Neuronal stem cell (in vitro differentiated cells): ENCODE data around the gene DRD2.

Source experiments
- DNase-seq: peaks from one replicate; pipeline ENCODE4 v3.0.0-alpha.2; 2013; ENCODE audit warnings: low spot score
- H2AFZ ChIP-seq: one replicate; pipeline ENCODE4 v1.6.1; 2013; ENCODE audit warnings: mild to moderate bottlenecking, low read length, inconsistent platforms
- H2AK5ac ChIP-seq: 2 replicates; pipeline ENCODE4 v1.6.1; 2013; ENCODE audit warnings: low read depth, mild to moderate bottlenecking, inconsistent platforms, low read length, moderate library complexity, mixed read lengths
- H2BK120ac ChIP-seq: 2 replicates; pipeline ENCODE4 v1.6.1; 2013; ENCODE audit warnings: low read depth, mild to moderate bottlenecking, inconsistent platforms, low read length, moderate library complexity, mixed read lengths
- H2BK12ac ChIP-seq: one replicate; pipeline ENCODE4 v1.6.1; 2013; ENCODE audit warnings: low read length, inconsistent platforms
- H2BK15ac ChIP-seq: 2 replicates; pipeline ENCODE4 v1.6.1; 2013; ENCODE audit warnings: mild to moderate bottlenecking, low read length, inconsistent platforms, mixed read lengths
- H2BK5ac ChIP-seq: one replicate; pipeline ENCODE4 v1.6.1; 2013; ENCODE audit warnings: inconsistent platforms, mild to moderate bottlenecking, low read length, moderate library complexity
- H3K14ac ChIP-seq: one replicate; pipeline ENCODE4 v1.6.1; 2013; ENCODE audit warnings: low read length, inconsistent platforms
- H3K18ac ChIP-seq: 2 replicates; pipeline ENCODE4 v1.6.1; 2013; ENCODE audit warnings: low read length, inconsistent platforms
- H3K23ac ChIP-seq: 2 replicates; pipeline ENCODE4 v1.6.1; 2013; ENCODE audit warnings: low read depth, mild to moderate bottlenecking, mixed read lengths, low read length, inconsistent platforms; ENCODE audit not compliant: poor library complexity
- H3K27ac ChIP-seq: replicated peaks from 3 replicates; pipeline ENCODE4 v1.5.1; 2013; ENCODE audit warnings: low read length, inconsistent platforms
- H3K27me3 ChIP-seq, 3 experiments: 2 replicates each; pipeline ENCODE4 v1.6.1; 2013; ENCODE audit warnings: low read length in 3 of 3, mild to moderate bottlenecking in 2 of 3, inconsistent platforms in 1 of 3, low read depth in 1 of 3, mixed read lengths in 1 of 3, moderate library complexity in 1 of 3; ENCODE audit not compliant: control insufficient read depth in 3 of 3, insufficient read depth in 3 of 3
- H3K36me3 ChIP-seq, 2 donors: replicated peaks in 1 of 2; 2 replicates each; pipeline ENCODE4 v1.6.1; 2013; ENCODE audit warnings: low read length in 2 of 2; ENCODE audit not compliant: control insufficient read depth in 2 of 2, insufficient read depth in 2 of 2
- H3K4ac ChIP-seq: 2 replicates; pipeline ENCODE4 v1.6.1; 2013; ENCODE audit warnings: inconsistent platforms, mild to moderate bottlenecking, low read length, moderate library complexity
- H3K4me1 ChIP-seq, 2 donors: 1 replicate in 1 of 2; 2 replicates in 1 of 2; pipeline ENCODE4 v1.6.1; 2013; ENCODE audit warnings: low read length in 2 of 2, low read depth in 1 of 2; ENCODE audit not compliant: control insufficient read depth in 2 of 2, insufficient read depth in 1 of 2
- H3K4me2 ChIP-seq: one replicate; pipeline ENCODE4 v1.6.1; 2013; ENCODE audit warnings: mild to moderate bottlenecking, low read length, inconsistent platforms; ENCODE audit not compliant: insufficient read depth, poor library complexity, severe bottlenecking
- H3K4me3 ChIP-seq, 2 donors: 2 replicates each; pipeline ENCODE4 v1.5.1; 2013; ENCODE audit warnings: low read length in 2 of 2, mild to moderate bottlenecking in 2 of 2, inconsistent platforms in 1 of 2, moderate library complexity in 1 of 2
- H3K79me1 ChIP-seq: one replicate; pipeline ENCODE4 v1.6.1; 2013; ENCODE audit warnings: low read depth, mild to moderate bottlenecking, inconsistent platforms, low read length, moderate library complexity
- H3K9ac ChIP-seq: one replicate; pipeline ENCODE4 v1.6.1; 2013; ENCODE audit warnings: mild to moderate bottlenecking, low read depth, low read length, inconsistent platforms; ENCODE audit not compliant: poor library complexity
- H3K9me3 ChIP-seq, 2 donors: replicated peaks in 1 of 2; 2 replicates each; pipeline versions ENCODE3 to v1.6.1; 2013; ENCODE audit warnings: low read length in 2 of 2, mild to moderate bottlenecking in 2 of 2, inconsistent platforms in 1 of 2, low read depth in 1 of 2, mixed read lengths in 1 of 2, moderate library complexity in 1 of 2; ENCODE audit not compliant: control insufficient read depth in 2 of 2, insufficient read depth in 1 of 2
- H4K8ac ChIP-seq: one replicate; pipeline ENCODE4 v1.6.1; 2013; ENCODE audit warnings: low read depth, mild to moderate bottlenecking, inconsistent platforms, low read length, moderate library complexity
- H4K91ac ChIP-seq: one replicate; pipeline ENCODE4 v1.6.1; 2013; ENCODE audit warnings: low read length, low read depth, mild to moderate bottlenecking, inconsistent platforms; ENCODE audit not compliant: poor library complexity
- WGBS, 2 donors: extraction: QIAGEN DNeasy Blood & Tissue Kit; methylation state at CpG; one replicate each; pipeline ENCODE4 v1.1.7; 2013; ENCODE audit warnings: missing lambda C conversion rate in 2 of 2, mixed read lengths in 1 of 2; ENCODE audit not compliant: insufficient read length in 2 of 2, insufficient replicate concordance in 1 of 2; ENCODE audit errors: extremely low coverage in 2 of 2; 5-methylcytosine and 5-hydroxymethylcytosine counted together

The DRD2 gene

GRCh38 chr11:113407163-113407562 lies 68.0 kb downstream of the DRD2 start:
- peaks cover 0 to 42% (median 0%) of the 10 kb centered on the region in 3 experiments for H3K27me3 ChIP-seq
- H2AK5ac ChIP-seq: no peak overlapping the region
- H3K4me2 ChIP-seq: no peak overlapping the region

GRCh38 chr11:113405724-113406478 lies 69.3 kb downstream of the DRD2 start:
- Histone ChIP-seq H3K27me3 (peaks cover 0 to 44% (median 0%) of the 10 kb centered on the region in 3 experiments), H2BK120ac (no peak overlapping the region), H2BK5ac (no peak overlapping the region)

More at GRCh38 chr11:113407163-113407562, 68.0 kb downstream of the DRD2 start:
- peak overlapping the region; percentile 68 for H3K18ac ChIP-seq
- H4K8ac ChIP-seq: no peak overlapping the region
- no peak overlapping the region for H3K9ac ChIP-seq
- H3K4ac ChIP-seq: no peak overlapping the region
- no peak overlapping the region for H2BK5ac ChIP-seq
- H3K79me1 ChIP-seq: no peaks in the 10 kb centered on the region
- peak overlapping the region; percentile 3 for H3K14ac ChIP-seq
- no peak overlapping the region for H2BK12ac ChIP-seq
- DNase-seq: no peak
- no CpG with 5 or more reads among the region's 3 CpGs for WGBS, 2 donors
- H3K23ac ChIP-seq: peak overlapping the region; percentile 8
- no peaks in the 10 kb centered on the region for H3K36me3 ChIP-seq
- no peak overlapping the region for H4K91ac ChIP-seq
- H2BK120ac ChIP-seq: no peak overlapping the region
- no peak overlapping the region for H2BK15ac ChIP-seq
- H3K27ac ChIP-seq: no peak overlapping the region
- H3K4me3 ChIP-seq: no peak overlapping the region
- H2AFZ ChIP-seq: no peak overlapping the region
- H3K9me3 ChIP-seq: no peaks in the 10 kb centered on the region
- peaks cover 0 to 3% of the 10 kb centered on the region in 2 donors for H3K4me1 ChIP-seq

DNA sequence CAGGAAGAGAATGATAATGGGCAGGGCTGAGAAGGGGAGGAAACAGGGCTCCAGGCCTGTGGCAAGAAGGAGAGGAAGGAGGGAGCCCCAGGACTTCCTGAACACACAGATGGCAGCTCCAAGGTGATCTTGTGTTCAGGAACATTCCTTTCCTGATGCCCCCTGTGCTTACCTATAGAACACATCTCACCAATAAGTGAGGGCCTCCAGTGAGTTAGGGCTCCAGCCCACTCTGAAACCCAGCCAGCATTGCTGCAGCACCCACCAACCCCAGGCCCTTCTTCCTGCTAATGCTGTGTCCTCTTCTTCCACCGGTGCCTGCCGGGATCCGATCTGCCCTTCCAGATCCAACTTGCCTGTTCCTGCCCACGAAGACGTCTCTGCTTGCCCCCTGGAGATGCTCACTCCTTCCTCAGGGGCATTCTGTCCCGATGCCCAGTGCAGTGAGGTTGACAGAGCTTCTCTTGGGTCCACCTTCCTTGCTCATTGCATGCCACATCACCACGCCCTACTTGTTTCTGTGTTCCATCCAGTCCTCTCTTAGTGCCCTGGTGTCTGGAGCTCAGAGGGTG lies 70.3 kb downstream of the DRD2 start:
- H2BK12ac ChIP-seq: no peak overlapping the region
- no peak overlapping the region for H4K8ac ChIP-seq
- H3K36me3 ChIP-seq: no peaks in the 10 kb centered on the region
- H3K9ac ChIP-seq: no peak overlapping the region
- DNase-seq: no peak
- H3K4me3 ChIP-seq: no peak overlapping the region
- H2BK120ac ChIP-seq: no peak overlapping the region
- H3K14ac ChIP-seq: no peak overlapping the region
- H4K91ac ChIP-seq: no peak overlapping the region
- no peak overlapping the region for H2BK5ac ChIP-seq
- no peak overlapping the region for H3K18ac ChIP-seq
- peaks cover 0 to 3% of the 10 kb centered on the region in 2 donors for H3K4me1 ChIP-seq
- no peak overlapping the region for H3K27ac ChIP-seq
- no peaks in the 10 kb centered on the region for H3K79me1 ChIP-seq
- no peak overlapping the region for H3K23ac ChIP-seq
- H2AK5ac ChIP-seq: no peak overlapping the region
- no peak overlapping the region for H3K4me2 ChIP-seq
- peaks cover 0 to 48% (median 0%) of the 10 kb centered on the region in 3 experiments for H3K27me3 ChIP-seq
- H2AFZ ChIP-seq: no peak overlapping the region
- no CpG with 5 or more reads among the region's 7 CpGs for WGBS, 2 donors
- no peaks in the 10 kb centered on the region for H3K9me3 ChIP-seq
- H3K4ac ChIP-seq: no peak overlapping the region
- no peak overlapping the region for H2BK15ac ChIP-seq

More at GRCh38 chr11:113405724-113406478, 69.3 kb downstream of the DRD2 start:
- Histone ChIP-seq H3K14ac (no peak overlapping the region), H2AK5ac (peak overlapping the region; percentile 9), H3K18ac (no peak overlapping the region), H3K27ac (no peak overlapping the region), H3K4me2 (no peak overlapping the region), H4K91ac (no peak overlapping the region), H3K9ac (peak overlapping the region; percentile 6), H2BK12ac (no peak overlapping the region), H3K9me3 (no peaks in the 10 kb centered on the region), H2AFZ (no peak overlapping the region), H3K4me3 (no peak overlapping the region), H3K4ac (no peak overlapping the region), H3K36me3 (no peaks in the 10 kb centered on the region), H3K23ac (no peak overlapping the region), H4K8ac (no peak overlapping the region), H3K4me1 (peaks cover 0 to 3% of the 10 kb centered on the region in 2 donors), H3K79me1 (no peaks in the 10 kb centered on the region), H2BK15ac (no peak overlapping the region)
- no peak for DNase-seq
- no CpG with 5 or more reads among the region's 7 CpGs for WGBS, 2 donors

GRCh38 chr11:113401718-113402117 lies 73.5 kb downstream of the DRD2 start:
- no peak overlapping the region for H2BK12ac ChIP-seq
- no peak overlapping the region for H3K27ac ChIP-seq
- no peak overlapping the region for H4K8ac ChIP-seq
- no peak overlapping the region for H3K9ac ChIP-seq
- no peak overlapping the region for H2BK120ac ChIP-seq
- H3K27me3 ChIP-seq: peaks cover 0 to 35% (median 0%) of the 10 kb centered on the region in 3 experiments
- no peaks in the 10 kb centered on the region for H3K4me1 ChIP-seq
- H3K4me3 ChIP-seq: no peak overlapping the region
- no peaks in the 10 kb centered on the region for H3K9me3 ChIP-seq
- no peak overlapping the region for H2AFZ ChIP-seq
- no peak overlapping the region for H3K14ac ChIP-seq
- H2BK5ac ChIP-seq: no peak overlapping the region
- H2AK5ac ChIP-seq: no peak overlapping the region
- H4K91ac ChIP-seq: no peak overlapping the region
- no peak for DNase-seq
- H3K23ac ChIP-seq: no peak overlapping the region
- H2BK15ac ChIP-seq: no peak overlapping the region
- H3K79me1 ChIP-seq: no peaks in the 10 kb centered on the region
- no CpG with 5 or more reads among the region's 2 CpGs for WGBS, 2 donors
- no peak overlapping the region for H3K4me2 ChIP-seq
- peak overlapping the region; percentile 2 for H3K18ac ChIP-seq
- no peak overlapping the region for H3K4ac ChIP-seq
- no peaks in the 10 kb centered on the region for H3K36me3 ChIP-seq
